Breast epithelium (tissue), 4 donors: ENCODE measurements around the gene DDX42. TPM values are rescaled to one million over a fixed set of nuclear protein-coding genes. Genes with fewer than 3 reads are reported as not detected.

Source experiments
- DNase-seq, 2 donors: peaks; one replicate each; pipeline ENCODE4 v3.0.0-alpha.2; 2019; ENCODE audit warnings: low spot score in 2 of 2
- H3K27ac ChIP-seq, 2 donors: fragments of 200-600 bp; sonication (generic) in 1 of 2; one replicate each; pipeline ENCODE4 v1.5.1; 2016 to 2019; ENCODE audit warnings: mild to moderate bottlenecking in 1 of 2
- H3K27me3 ChIP-seq, 2 donors: fragments of 200-600 bp; sonication (generic) in 1 of 2; one replicate each; pipeline versions ENCODE4 v1.5.1 to v1.6.0; 2017 to 2019; ENCODE audit warnings: control low read depth in 1 of 2, mild to moderate bottlenecking in 1 of 2
- H3K36me3 ChIP-seq: fragments of 200-600 bp; one replicate; pipeline ENCODE4 v1.5.1; 2019
- H3K4me1 ChIP-seq, 2 donors: fragments of 200-600 bp; sonication (generic); one replicate each; pipeline ENCODE4 v1.5.1; 2016 to 2019; ENCODE audit warnings: control low read depth in 1 of 2
- H3K4me3 ChIP-seq, 3 donors: fragments of 200-600 bp; sonication (generic); 1 replicate in 2 of 3; 2 replicates in 1 of 3; pipeline ENCODE4 v1.5.1; 2016 to 2019; ENCODE audit warnings: mild to moderate bottlenecking in 3 of 3, moderate library complexity in 2 of 3
- H3K9me3 ChIP-seq, 2 donors: fragments of 200-600 bp; sonication (generic) in 1 of 2; one replicate each; pipeline ENCODE4 v1.5.1; 2016 to 2019; ENCODE audit warnings: control low read depth in 1 of 2
- CTCF ChIP-seq, 3 donors: fragments of 450-650 bp; IDR thresholded peaks; one replicate each; pipeline ENCODE4 v1.5.1; 2016 to 2017; ENCODE audit warnings: antibody characterized with exemption in 3 of 3, mild to moderate bottlenecking in 3 of 3, moderate library complexity in 3 of 3
- POLR2A ChIP-seq: fragments of 450-650 bp; IDR thresholded peaks from one replicate; pipeline ENCODE4 v1.6.1; 2016; ENCODE audit warnings: antibody characterized with exemption, mild to moderate bottlenecking, moderate library complexity
- POLR2AphosphoS5 ChIP-seq, 3 donors: sonication (generic); formaldehyde crosslinking; IDR thresholded peaks; one replicate each; pipeline ENCODE4 v1.6.1; 2017; ENCODE audit warnings: antibody characterized with exemption in 3 of 3
- intact Hi-C: fragments of 100-400 bp; cut with DNase I; formaldehyde crosslinking; loops from one replicate; pipeline ENCODE4 v1.15.1; 2023; ENCODE audit warnings: low total_unique reads
- total RNA-seq, 3 donors: library from RNA; depleted of rRNA; stranded (reverse); fragments of >200 nt; gene quantifications; one replicate each; pipeline ENCODE4 v1.1.0, GENCODE V29; 2016

The DDX42 gene
- total RNA-seq, 3 donors from 2014 or later = 131 to 139 (median 139) TPM

GRCh38 chr17:63826468-63827001 lies 52.6 kb downstream of the DDX42 start:
- Histone ChIP-seq H3K4me3 (peak overlapping the region; percentile 65 to 96 (median 76)), H3K27me3 (no peaks in the 10 kb centered on the region), H3K9me3 (no peaks in the 10 kb centered on the region), H3K27ac (peak overlapping the region; percentile 92 to 95), H3K4me1 (peaks cover 4 to 22% of the 10 kb centered on the region in 2 donors), H3K36me3 (peaks cover 2% of the 10 kb centered on the region)
- no peak for DNase-seq
- intact Hi-C loops = no loop called here
- TF ChIP-seq POLR2A = no peak

- TF ChIP-seq POLR2A = peak; percentile 70
- TF ChIP-seq CTCF (IDR thresholded peaks at IDR 0.05) = peak; percentile 49 to 56 (median 54)
- TF ChIP-seq POLR2AphosphoS5 (IDR thresholded peaks at IDR 0.05) = peak; percentile 88 to 96 (median 96)
- intact Hi-C loops = no loop called here
- Histone ChIP-seq H3K36me3 (no peaks in the 10 kb centered on the region), H3K9me3 (no peaks in the 10 kb centered on the region), H3K4me3 (peak within 1 kb of the TSS; percentile 65 to 96 (median 76)), H3K27ac (peak within 1 kb of the TSS; percentile 92 to 95), H3K27me3 (no peaks in the 10 kb centered on the region), H3K4me1 (peaks cover 4 to 22% of the 10 kb centered on the region in 2 donors)
- peak; percentile 93 to 94 for DNase-seq
These were observed 53.2 kb downstream of the DDX42 start, which contains the start of the genes FTSJ3 and PSMC5 for GRCh38 chr17:63827002-63827800. TSS of gene FTSJ3 (minus strand) at chr17:63827663. CDS start at chr17:63826902, 761 bp downstream. TSS of gene PSMC5 (plus strand) at chr17:63827431. CDS start at chr17:63827491, 60 bp downstream.

- DNase-seq = no peak
- intact Hi-C loops = no loop called here
- H3K27me3 ChIP-seq = no peaks in the 10 kb centered on the region
- no peaks in the 10 kb centered on the region for H3K9me3 ChIP-seq
- no peaks in the 10 kb centered on the region for H3K36me3 ChIP-seq
- H3K4me3 ChIP-seq = peak overlapping the region; percentile 65 to 96 (median 76)
- H3K27ac ChIP-seq = peak overlapping the region; percentile 92 to 95
- TF ChIP-seq CTCF (IDR thresholded peaks at IDR 0.05) (no peak), POLR2AphosphoS5 (IDR thresholded peaks at IDR 0.05) (no peak), POLR2A (no peak)
- peaks cover 4 to 22% of the 10 kb centered on the region in 2 donors for H3K4me1 ChIP-seq
These were observed 53.8 kb downstream of the DDX42 start for GRCh38 chr17:63827801-63828221.

- TF ChIP-seq CTCF (IDR thresholded peaks at IDR 0.05) (no peak), POLR2AphosphoS5 (IDR thresholded peaks at IDR 0.05) (no peak), POLR2A (no peak)
- Histone ChIP-seq H3K27ac (peak overlapping the region; percentile 7 to 95), H3K36me3 (no peaks in the 10 kb centered on the region), H3K27me3 (no peaks in the 10 kb centered on the region), H3K4me3 (peak overlapping the region in 1 of 3 donors; percentile 96), H3K4me1 (peaks cover 4 to 22% of the 10 kb centered on the region in 2 donors), H3K9me3 (no peaks in the 10 kb centered on the region)
- no peak for DNase-seq
- intact Hi-C loops = no loop called here
These were observed 55.0 kb downstream of the DDX42 start for GRCh38 chr17:63828936-63829335.

GRCh38 chr17:63830278-63830677 lies 56.3 kb downstream of the DDX42 start:
- no peak overlapping the region for H3K4me3 ChIP-seq
- TF ChIP-seq POLR2AphosphoS5 (IDR thresholded peaks at IDR 0.05) = no peak
- no peak for TF ChIP-seq POLR2A
- TF ChIP-seq CTCF (IDR thresholded peaks at IDR 0.05) = no peak
- peak overlapping the region in 1 of 2 donors; percentile 4 for H3K27ac ChIP-seq
- H3K27me3 ChIP-seq = no peaks in the 10 kb centered on the region
- H3K36me3 ChIP-seq = no peaks in the 10 kb centered on the region
- no peak for DNase-seq
- no peaks in the 10 kb centered on the region for H3K9me3 ChIP-seq
- intact Hi-C loops = no loop called here
- peaks cover 4 to 22% of the 10 kb centered on the region in 2 donors for H3K4me1 ChIP-seq
